Right cardiac atrium (tissue), 5 donors: Measurements from ENCODE around the gene ASF1B. TPM values are rescaled to one million over a fixed set of nuclear protein-coding genes. Genes with fewer than 3 reads are reported as not detected.

Experiments used
- ATAC-seq, 2 donors: fragments of 200-7000 bp; cut with Tn5 transposase; one replicate each; pipeline versions ENCODE4 v1.8.0 to v1.9.1; 2020; ENCODE audit warnings: moderate library complexity in 2 of 2, mild to moderate bottlenecking in 1 of 2
- DNase-seq, 3 donors: peaks; one replicate each; pipeline ENCODE4 v3.0.0-alpha.2; 2020
- H3K27ac ChIP-seq: one replicate; pipeline ENCODE4 v1.5.1; 2013; ENCODE audit warnings: mild to moderate bottlenecking, low read length, control low read depth, moderate library complexity
- H3K27me3 ChIP-seq: one replicate; pipeline ENCODE4 v1.6.1; 2013; ENCODE audit not compliant: control insufficient read depth, insufficient read depth
- H3K4me1 ChIP-seq: one replicate; pipeline ENCODE4 v1.6.1; 2013; ENCODE audit warnings: low read length; ENCODE audit not compliant: control insufficient read depth, insufficient read depth
- H3K4me3 ChIP-seq: one replicate; pipeline ENCODE4 v1.5.1; 2013; ENCODE audit warnings: low read length, control low read depth
- H3K9me3 ChIP-seq: one replicate; pipeline ENCODE4 v1.6.1; 2013; ENCODE audit warnings: low read length; ENCODE audit not compliant: control insufficient read depth
- WGBS: extraction: QIAGEN DNeasy Blood & Tissue Kit; methylation state at CpG from one replicate; pipeline ENCODE4 v1.1.7; 2013; 5-methylcytosine and 5-hydroxymethylcytosine counted together
- intact Hi-C, 4 donors: fragments of 100-400 bp; cut with DNase I; formaldehyde crosslinking; loops; one replicate each; pipeline versions ENCODE4 v1.11.0 to v1.14.0; 2022 to 2023
- polyA plus RNA-seq: library from polyadenylated mRNA; stranded (reverse); fragments of 200-250 nt; gene quantifications from one replicate; pipeline ENCODE4 v1.2.3, GENCODE V29; 2013
- total RNA-seq, 4 donors: library from RNA; stranded (reverse); fragmentation: NEBNext Ultra II Directional; extraction: Animal tissue kit (Norgen Biotek cat#: 25700); gene quantifications; one replicate each; pipeline ENCODE4 v1.2.1, GENCODE V29; 2021
- donor health status: healthy with polysubstance abuse.
- donor health status: DM: no; HTN: yes; CAD: no.
- donor health status: DM: no; HTN: no; CAD: no.
- donor health status: DM: no; HTN: yes; CAD: no; lungs with severe emphysema.
- donor health status: DM: yes; HTN: yes; CAD: no.

ASF1B gene
- total and polyA plus RNA-seq, 5 donors: 0.29 to 1.4 (median 1.0) TPM

GRCh38 chr19:14105680-14106079 lies 30.7 kb downstream of the ASF1B start:
- peak in 1 of 3 donors; percentile 37 for DNase-seq
- no peak overlapping the region for H3K27ac ChIP-seq
- no peaks in the 10 kb centered on the region for H3K4me1 ChIP-seq
- no peak overlapping the region for H3K4me3 ChIP-seq
- ATAC-seq: no peak
- WGBS: 84% methylated on average over 8 of the region's 8 CpGs
- intact Hi-C loops: no loop called here
- H3K27me3 ChIP-seq: no peaks in the 10 kb centered on the region
- no peaks in the 10 kb centered on the region for H3K9me3 ChIP-seq

- intact Hi-C loops: no loop called here
- no peaks in the 10 kb centered on the region for H3K4me1 ChIP-seq
- ATAC-seq (no peak), DNase-seq (peak in 1 of 3 donors; percentile 24)
- no peak overlapping the region for H3K4me3 ChIP-seq
- H3K27me3 ChIP-seq: no peaks in the 10 kb centered on the region
- 91% methylated on average over 1 of the region's 1 CpG for WGBS
- no peak overlapping the region for H3K27ac ChIP-seq
- no peaks in the 10 kb centered on the region for H3K9me3 ChIP-seq
Observed at GRCh38 chr19:14103310-14103709, 33.1 kb downstream of the ASF1B start.

DNA sequence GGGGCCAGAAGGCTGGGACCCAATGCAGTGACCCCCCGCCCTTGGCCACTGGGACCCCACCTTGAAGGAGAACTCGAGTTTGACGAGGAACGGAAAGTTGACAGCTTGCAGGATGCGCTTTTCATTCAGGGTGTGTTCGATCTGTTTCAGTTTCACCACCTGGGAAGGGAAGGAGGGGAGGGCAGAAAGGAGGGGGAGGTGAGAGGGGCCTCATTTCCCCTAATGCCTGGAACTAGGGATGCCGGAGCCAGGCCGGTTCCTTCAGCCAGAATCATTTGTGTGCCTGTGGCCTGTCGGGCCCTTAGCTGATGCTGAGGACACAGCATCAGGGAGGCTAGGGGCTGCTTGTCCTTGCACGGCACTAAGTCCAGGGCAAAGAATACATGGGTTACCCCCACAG lies 33.6 kb downstream of the ASF1B start:
- no peaks in the 10 kb centered on the region for H3K27me3 ChIP-seq
- 87% methylated on average over 10 of the region's 10 CpGs for WGBS
- intact Hi-C loops: no loop called here
- DNase-seq: no peak
- H3K4me3 ChIP-seq: no peak overlapping the region
- ATAC-seq: no peak
- H3K4me1 ChIP-seq: no peaks in the 10 kb centered on the region
- H3K9me3 ChIP-seq: no peaks in the 10 kb centered on the region
- H3K27ac ChIP-seq: no peak overlapping the region

DNA sequence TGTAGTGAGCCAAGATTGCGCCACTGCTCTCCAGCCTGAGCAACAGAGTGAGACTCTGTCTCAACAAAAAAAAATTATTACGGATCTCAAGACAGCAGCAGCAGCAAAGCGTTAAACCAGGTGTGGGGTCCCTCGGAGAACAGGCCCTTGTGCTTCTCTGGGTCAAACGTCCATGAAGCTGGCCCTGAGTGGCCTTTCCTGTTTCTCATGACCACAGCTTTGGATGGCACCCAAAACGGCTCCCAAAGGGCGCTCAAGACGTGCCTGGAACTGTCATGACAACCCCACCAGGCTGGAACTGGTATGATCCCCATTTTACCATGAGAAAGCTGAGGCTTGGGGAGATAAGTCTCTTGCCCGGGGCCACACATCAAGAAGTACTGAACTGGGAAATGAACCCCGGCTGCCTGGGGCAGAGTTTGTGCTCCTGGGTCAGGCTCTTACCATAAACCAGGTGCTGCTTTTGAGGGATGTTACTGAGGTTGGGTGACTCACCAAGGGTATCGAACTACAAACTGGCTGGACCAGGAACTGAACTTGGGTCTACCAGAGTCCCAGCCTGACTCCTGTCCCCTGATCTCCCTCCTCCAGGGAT lies 34.2 kb downstream of the ASF1B start:
- intact Hi-C loops: no loop called here
- no peak overlapping the region for H3K4me3 ChIP-seq
- ATAC-seq (peak; percentile 10 to 16), DNase-seq (peak; percentile 29 to 69 (median 45))
- 58% methylated on average over 11 of the region's 11 CpGs for WGBS
- H3K27ac ChIP-seq: peak overlapping the region; percentile 48
- H3K27me3 ChIP-seq: no peaks in the 10 kb centered on the region
- H3K4me1 ChIP-seq: no peaks in the 10 kb centered on the region
- H3K9me3 ChIP-seq: no peaks in the 10 kb centered on the region

DNA sequence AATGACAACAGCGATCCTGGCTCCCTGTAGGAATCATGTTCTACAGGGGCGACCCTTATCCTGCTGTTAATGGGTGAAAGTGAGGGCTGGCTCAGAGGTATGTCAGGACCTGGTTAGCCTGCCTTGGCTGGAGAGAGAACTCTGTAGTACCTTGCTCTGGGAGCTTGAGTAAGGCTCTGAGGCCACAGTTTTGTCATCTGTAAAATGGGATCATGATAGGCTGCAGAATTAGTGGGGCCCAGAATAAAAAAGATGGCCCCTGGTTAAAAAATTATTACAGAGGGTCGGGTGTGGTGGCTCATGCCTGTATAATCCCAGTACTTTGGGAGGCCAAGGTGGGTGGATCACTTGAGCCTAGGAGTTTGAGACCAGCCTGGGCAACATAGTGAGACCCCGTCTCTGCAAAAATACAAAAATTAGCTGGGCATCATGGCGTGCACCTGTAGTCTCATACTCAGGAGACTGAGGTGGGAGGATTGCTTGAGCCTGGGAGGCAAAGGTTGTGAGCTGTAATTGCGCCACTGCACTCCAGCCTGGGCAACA lies 35.3 kb downstream of the ASF1B start:
- DNase-seq: peak in 1 of 3 donors; percentile 11
- no peak for ATAC-seq
- H3K9me3 ChIP-seq: no peaks in the 10 kb centered on the region
- H3K4me3 ChIP-seq: no peak overlapping the region
- H3K27me3 ChIP-seq: no peaks in the 10 kb centered on the region
- intact Hi-C loops: no loop called here
- 96% methylated on average over 6 of the region's 6 CpGs for WGBS
- no peak overlapping the region for H3K27ac ChIP-seq
- no peaks in the 10 kb centered on the region for H3K4me1 ChIP-seq

DNA sequence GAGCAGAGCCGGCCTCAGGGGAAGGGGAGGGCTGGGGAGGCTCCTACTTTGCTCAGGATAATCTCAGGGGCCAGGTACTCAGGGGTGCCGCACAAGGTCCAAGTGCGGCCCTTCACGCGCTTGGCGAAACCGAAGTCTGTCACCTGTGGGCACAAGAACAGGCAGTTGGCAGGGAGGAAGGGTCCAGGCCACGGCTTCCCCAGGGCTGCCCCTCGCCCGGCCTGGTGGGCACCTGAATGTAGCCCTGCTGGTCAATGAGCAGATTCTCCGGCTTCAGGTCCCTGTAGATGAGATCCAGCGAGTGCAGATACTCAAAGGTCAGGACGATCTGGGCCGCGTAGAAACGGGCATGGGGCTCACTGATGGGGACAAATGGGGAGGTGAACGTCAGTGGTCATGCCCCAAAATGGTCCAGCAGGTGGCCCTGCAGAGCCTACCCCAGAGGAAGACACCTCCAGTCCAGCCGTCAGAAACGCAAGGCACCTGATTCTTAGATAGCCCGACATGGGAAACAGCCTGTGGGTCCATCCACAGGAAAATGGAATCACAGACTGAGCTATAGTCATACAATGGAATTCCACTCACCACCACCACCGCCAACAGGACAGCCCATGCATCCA lies 38.7 kb downstream of the ASF1B start:
- Histone ChIP-seq H3K9me3 (no peaks in the 10 kb centered on the region), H3K27ac (no peak overlapping the region), H3K4me1 (no peaks in the 10 kb centered on the region), H3K27me3 (no peaks in the 10 kb centered on the region), H3K4me3 (no peak overlapping the region)
- intact Hi-C loops: no loop called here
- DNase-seq: no peak
- 79% methylated on average over 21 of the region's 21 CpGs for WGBS
- no peak for ATAC-seq

GRCh38 chr19:14096272-14096992 lies 40.0 kb downstream of the ASF1B start:
- no peak overlapping the region for H3K4me3 ChIP-seq
- no peaks in the 10 kb centered on the region for H3K27me3 ChIP-seq
- no peaks in the 10 kb centered on the region for H3K9me3 ChIP-seq
- H3K4me1 ChIP-seq: no peaks in the 10 kb centered on the region
- WGBS: 95% methylated on average over 11 of the region's 11 CpGs
- DNase-seq (no peak), ATAC-seq (no peak)
- H3K27ac ChIP-seq: no peak overlapping the region
- intact Hi-C loops: no loop called here

- WGBS: 82% methylated on average over 7 of the region's 7 CpGs
- Histone ChIP-seq H3K4me1 (no peaks in the 10 kb centered on the region), H3K4me3 (no peak overlapping the region), H3K27ac (no peak overlapping the region), H3K27me3 (no peaks in the 10 kb centered on the region), H3K9me3 (no peaks in the 10 kb centered on the region)
- DNase-seq (no peak), ATAC-seq (no peak)
- intact Hi-C loops: no loop called here
Observed at GRCh38 chr19:14094854-14095253, 41.5 kb downstream of the ASF1B start.

DNA sequence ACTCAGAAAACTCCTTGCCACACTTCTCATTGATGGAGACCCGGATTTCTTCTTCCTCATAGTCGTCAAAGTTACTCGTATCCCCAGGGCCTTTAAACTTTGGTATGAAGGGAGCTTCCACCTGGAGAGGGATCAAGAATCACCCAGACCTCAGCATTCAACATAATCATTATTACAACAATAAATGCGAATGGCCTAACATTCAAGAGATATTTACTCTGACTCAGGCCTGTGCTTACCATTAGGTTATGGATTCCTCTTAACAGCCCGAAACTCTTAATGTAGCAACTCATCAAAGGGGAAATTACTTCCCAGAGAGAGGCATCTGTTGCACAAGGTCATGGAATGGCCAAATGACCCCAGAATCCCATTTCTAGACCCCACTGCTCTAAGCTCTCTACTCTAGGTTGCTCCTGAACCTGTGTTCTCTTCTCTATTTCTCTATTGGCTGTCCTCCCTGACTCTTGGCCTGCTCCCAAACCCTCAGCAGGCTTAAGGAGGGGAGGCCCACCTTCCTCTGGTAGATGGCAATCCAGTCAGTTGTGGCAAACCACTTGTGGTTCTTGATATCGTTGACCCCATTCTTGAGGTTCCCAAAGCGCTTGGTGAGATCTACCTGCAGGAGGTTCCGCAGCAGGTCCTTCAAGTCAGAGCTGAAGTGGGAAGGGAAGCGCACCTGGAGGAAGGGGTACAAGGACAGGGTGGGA lies 43.1 kb downstream of the ASF1B start:
- intact Hi-C loops: no loop called here
- H3K27ac ChIP-seq: no peak overlapping the region

DNA sequence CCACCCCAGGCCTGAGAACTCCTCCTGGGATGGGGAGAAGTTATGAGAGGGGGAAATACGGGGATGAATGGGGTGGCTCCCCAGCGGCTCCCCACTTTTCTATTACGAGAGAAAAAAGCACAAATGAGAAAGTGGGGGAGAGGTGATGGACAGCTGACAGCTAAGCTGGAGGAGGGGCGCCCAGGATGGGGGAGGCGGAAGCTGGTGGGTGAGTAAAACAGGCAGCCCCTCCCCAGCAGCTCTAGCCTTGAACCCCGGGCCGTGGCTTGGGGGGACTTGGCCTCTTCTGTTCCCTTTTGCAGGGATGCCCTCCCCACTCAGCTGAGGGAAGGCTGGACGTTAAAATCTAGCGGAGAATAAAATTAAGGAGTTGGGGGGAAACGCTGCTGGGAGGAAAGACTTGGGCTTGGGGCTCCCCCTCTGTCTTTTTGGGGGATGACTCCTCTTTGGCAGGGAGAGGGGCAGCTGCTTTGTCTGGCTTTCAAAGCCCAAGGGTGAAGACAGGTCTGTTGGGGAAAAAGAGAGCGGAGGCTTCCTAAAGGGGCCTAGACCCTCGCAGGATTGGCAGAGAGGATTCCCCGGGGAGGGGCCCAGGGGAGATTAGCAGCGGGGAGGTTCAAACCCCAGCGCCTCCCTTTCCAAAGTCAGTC lies 44.5 kb downstream of the ASF1B start:
- peak overlapping the region; percentile 18 for H3K27ac ChIP-seq
- ATAC-seq: peak; percentile 2 to 10
- 21% methylated on average over 15 of the region's 15 CpGs for WGBS

More for the DNA sequence above, 43.1 kb downstream of the ASF1B start:
- no peaks in the 10 kb centered on the region for H3K9me3 ChIP-seq
- DNase-seq: no peak
- WGBS: 96% methylated on average over 9 of the region's 9 CpGs
- H3K4me1 ChIP-seq: no peaks in the 10 kb centered on the region
- ATAC-seq: no peak
- no peaks in the 10 kb centered on the region for H3K27me3 ChIP-seq
- H3K4me3 ChIP-seq: no peak overlapping the region

More for the DNA sequence above, 44.5 kb downstream of the ASF1B start:
- H3K9me3 ChIP-seq: no peaks in the 10 kb centered on the region
- peak overlapping the region; percentile 97 for H3K4me3 ChIP-seq
- intact Hi-C loops: no loop called here
- no peaks in the 10 kb centered on the region for H3K4me1 ChIP-seq
- H3K27me3 ChIP-seq: no peaks in the 10 kb centered on the region
- peak in 1 of 3 donors; percentile 80 for DNase-seq
